ENCODE data around the gene IL12B. TPM values are rescaled to one million over a fixed set of nuclear protein-coding genes. Genes with fewer than 3 reads are reported as not detected.

Gene IL12B
- total and polyA plus RNA-seq, 4 donors = not detected

DNA sequence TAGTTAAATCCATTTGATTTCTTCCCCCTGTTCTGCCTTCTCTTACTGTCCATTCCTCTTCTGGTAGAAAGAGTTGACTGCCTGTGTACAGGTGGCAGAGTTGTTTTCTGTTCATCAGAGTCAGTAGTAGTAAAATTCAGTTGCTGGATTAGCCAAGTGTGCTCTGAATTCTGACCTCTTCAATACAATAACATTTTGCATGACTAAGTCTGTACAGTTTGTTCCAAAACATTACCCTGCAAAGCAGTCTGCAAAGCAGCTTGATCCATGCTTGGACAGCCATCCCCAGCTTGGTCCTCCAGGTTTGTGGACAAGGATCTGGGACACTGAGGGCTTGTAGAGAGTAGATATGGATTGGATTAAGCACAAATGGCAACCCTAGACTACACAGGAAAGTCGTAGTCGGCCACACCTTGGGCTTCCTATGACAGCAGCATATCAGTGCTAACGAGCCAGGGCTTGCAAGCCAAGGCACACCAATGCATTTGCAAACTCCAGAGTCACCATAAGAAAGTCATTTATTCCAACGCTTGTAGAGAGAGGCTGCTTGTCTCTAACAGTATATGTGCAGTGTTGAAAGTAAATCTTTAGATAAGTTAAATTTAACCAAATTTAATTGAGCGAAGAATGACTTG, 25.2 kb downstream of the IL12B start:
- H3K9me3 ChIP-seq (ENCODE audit: control insufficient read depth in 4 of 4, low read length in 3 of 4) = peaks cover 1 to 15% (median 5%) of the 10 kb centered on the region in 4 donors
- no peak overlapping the region for H3K4me3 ChIP-seq (ENCODE audit: low read depth in 1 of 3, low read length in 3 of 3)
- WGBS = 80% methylated on average over 5 of the region's 5 CpGs
- H3K27me3 ChIP-seq (ENCODE audit: control insufficient read depth in 4 of 4, insufficient read depth in 4 of 4, low read length in 3 of 4) = peaks cover 0 to 9% (median 2%) of the 10 kb centered on the region in 4 donors
- no peak for TF ChIP-seq HNF4G (IDR thresholded peaks at IDR 0.05)
- TF ChIP-seq, protein P1, sequence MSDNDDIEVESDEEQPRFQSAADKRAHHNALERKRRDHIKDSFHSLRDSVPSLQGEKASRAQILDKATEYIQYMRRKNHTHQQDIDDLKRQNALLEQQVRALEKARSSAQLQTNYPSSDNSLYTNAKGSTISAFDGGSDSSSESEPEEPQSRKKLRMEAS (IDR thresholded peaks at IDR 0.05) = no peak
- TF ChIP-seq FOXA1 (IDR thresholded peaks at IDR 0.05) = no peak
- TF ChIP-seq ZBTB33 (IDR thresholded peaks at IDR 0.05) = no peak
- TF ChIP-seq YY1 (IDR thresholded peaks at IDR 0.05) = no peak
- no peak for TF ChIP-seq EGR1 (IDR thresholded peaks at IDR 0.05; ENCODE audit: low read depth in 2 of 2)
- TF ChIP-seq GABPA (IDR thresholded peaks at IDR 0.05 in 1 of 2, conservative IDR thresholded peaks at IDR 0.05 in 1 of 2) = no peak
- TF ChIP-seq TAF1 (conservative IDR thresholded peaks at IDR 0.05) = no peak
- no peak for TF ChIP-seq NR2F2 (IDR thresholded peaks at IDR 0.05)
- TF ChIP-seq RAD21 (IDR thresholded peaks at IDR 0.05) = no peak
- TF ChIP-seq CTCF (IDR thresholded peaks at IDR 0.05; ENCODE audit: low read depth, low read length, missing input control) = no peak
- no peak for TF ChIP-seq SP1 (IDR thresholded peaks at IDR 0.05)
- no peak for TF ChIP-seq JUND (IDR thresholded peaks at IDR 0.05)
- no peak for TF ChIP-seq REST (IDR thresholded peaks at IDR 0.05)
- no peak for TF ChIP-seq FOXA2 (IDR thresholded peaks at IDR 0.05)
- TF ChIP-seq RXRA (IDR thresholded peaks at IDR 0.05) = no peak
- no peak for TF ChIP-seq HNF4A (conservative IDR thresholded peaks at IDR 0.05)
- no peak overlapping the region for H3K27ac ChIP-seq (ENCODE audit: low read depth in 1 of 2, low read length in 2 of 2)
- no peak overlapping the region for H3K9ac ChIP-seq (ENCODE audit: low read depth in 1 of 2, low read length in 2 of 2)
- H3K36me3 ChIP-seq (ENCODE audit: control insufficient read depth in 4 of 4, insufficient read depth in 3 of 4, low read depth in 1 of 4, low read length in 3 of 4) = no peaks in the 10 kb centered on the region
- DNase-seq (ENCODE audit: low spot score) = no peak
- H3K4me1 ChIP-seq (ENCODE audit: control insufficient read depth in 4 of 4, insufficient read depth in 4 of 4, low read length in 3 of 4) = no peaks in the 10 kb centered on the region

Measured in liver (tissue), 9 donors.